Measurements from ENCODE around the gene NHLRC1. TPM values are rescaled to one million over a fixed set of nuclear protein-coding genes. Genes with fewer than 3 reads are reported as not detected.

Gene NHLRC1
- total and polyA plus RNA-seq, 9 of the 15 experiments (the other 6 are each of a cell fraction or from before 2014, with no cell fraction given) = not detected

DNA sequence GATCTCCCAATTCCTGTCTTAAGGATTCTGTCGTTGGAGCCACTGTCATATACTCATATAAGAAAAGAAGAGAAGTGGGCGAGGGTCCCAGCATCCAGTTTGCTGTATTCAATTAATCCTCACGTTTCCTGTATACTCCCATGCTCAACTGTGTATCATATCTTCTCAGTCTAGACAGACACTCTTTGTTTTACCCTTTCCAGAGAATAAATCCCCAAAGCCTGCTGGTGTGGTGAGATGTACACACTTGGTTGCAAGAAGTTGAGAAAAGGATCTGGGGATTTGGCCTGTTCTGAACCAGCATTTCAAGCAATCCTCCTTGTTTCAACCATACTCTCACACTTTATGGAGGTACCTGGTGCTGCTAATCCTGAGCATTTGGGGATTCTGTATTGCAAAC lies 29.3 kb upstream of the NHLRC1 start:
- ChIA-PET POLR2A (interaction anchor here (0.6 to 2.2 kb wide), 3 partner anchors 9 to 1508 kb away, joined by 3 to 7 read pairs (median 6); no protein-coding TSS in a partner anchor), CTCF (ENCODE audit: low intra/inter-chr PET ratio) (no interaction called here)

More for the DNA sequence above, 29.3 kb upstream of the NHLRC1 start:
- Histone ChIP-seq H2AFZ (ENCODE audit: low read depth, low read length) (no peak overlapping the region), H3K4me1 (replicated peaks in 1 of 2; ENCODE audit: control insufficient read depth in 2 of 2, insufficient read depth in 2 of 2, low read length in 2 of 2) (peaks cover 14 to 23% of the 10 kb centered on the region in 2 experiments), H3K9ac (ENCODE audit: insufficient read depth in 1 of 2, low read depth in 2 of 2, low read length in 2 of 2) (no peak overlapping the region; a peak in 1 of 4 replicates), H3K79me2 (ENCODE audit: control insufficient read depth, insufficient read depth, low read length) (peaks cover 40% of the 10 kb centered on the region), H3K4me3 (no peak overlapping the region), H4K20me1 (replicated peaks; ENCODE audit: control insufficient read depth, insufficient read depth, low read length) (no peaks in the 10 kb centered on the region), H3K27me3 (ENCODE audit: control insufficient read depth in 2 of 2, insufficient read depth in 2 of 2, low read length in 2 of 2) (no peaks in the 10 kb centered on the region), H3K4me2 (ENCODE audit: insufficient read depth, low read length) (no peak overlapping the region), H3K27ac (ENCODE audit: extremely low read depth, low read depth, low read length) (no peak overlapping the region), H3K9me1 (ENCODE audit: control insufficient read depth, insufficient read depth, low read length) (no peaks in the 10 kb centered on the region), H3K9me3 (replicated peaks; ENCODE audit: control insufficient read depth, insufficient read depth, low read depth, low read length) (no peaks in the 10 kb centered on the region), H3K36me3 (ENCODE audit: control insufficient read depth, insufficient read depth, low read length) (peaks cover 33% of the 10 kb centered on the region)
- ATAC-seq (no peak), DNase-seq (ENCODE audit: extremely low read depth in 1 of 4, low spot score in 3 of 4) (no peak), FAIRE-seq (no peak)
- no TSS peak for BruUV-seq (replicated peaks)
- intact Hi-C loops (cut with micrococcal nuclease) = loop anchor here (5.0 to 10.0 kb wide), 3 partner anchors 164 to 447 kb away; partner anchors contain the start of genes KIF13A and NUP153
- TF ChIP-seq NFE2L1 (tag; IDR thresholded peaks at IDR 0.05; ENCODE audit: borderline replicate concordance, low read depth) (no peak), RBM22 (IDR thresholded peaks at IDR 0.05; ENCODE audit: low read depth, low read length, poor library complexity, severe bottlenecking) (no peak), ZBTB40 (IDR thresholded peaks at IDR 0.05) (no peak), ZBTB40 (CRISPR knock-in tag; IDR thresholded peaks at IDR 0.05) (no peak)
- WGBS (ENCODE audit: insufficient coverage, low coverage, missing lambda C conversion rate) = 74% methylated on average over 3 of the region's 3 CpGs
- in situ Hi-C loops (cut with MboI) = no loop called here

All from K562 (cell line).